CD4-positive, alpha-beta T cell (primary cell): ENCODE data around the gene GPSM1. TPM values are rescaled to one million over a fixed set of nuclear protein-coding genes. Genes with fewer than 3 reads are reported as not detected.

Experiments used
- ATAC-seq: fragments of 200-7000 bp; cut with Tn5 transposase; one replicate; pipeline ENCODE4 v1.10.0; 2022; ENCODE audit warnings: mild to moderate bottlenecking; ENCODE audit not compliant: poor library complexity
- CTCF ChIA-PET: fragments of 350-600 bp; sonication (Branson Sonifier 250); formaldehyde crosslinking; loops from one replicate; lab custom pipeline; 2021; ENCODE audit warnings: antibody characterized with exemption, inconsistent platforms; lab: Charles Lee
- POLR2A ChIA-PET: fragments of 350-600 bp; sonication (Branson Sonifier 250); formaldehyde crosslinking; loops from one replicate; lab custom pipeline; 2021; ENCODE audit warnings: antibody characterized with exemption, inconsistent platforms; lab: Charles Lee
- DNase-seq, 14 experiments: peaks; one replicate each; pipeline ENCODE4 v3.0.0-alpha.2; 2013 to 2020; ENCODE audit warnings: mixed read lengths in 2 of 14
- H3K27ac ChIP-seq, 2 donors: one replicate each; pipeline versions ENCODE4 v1.5.1 to v1.7.0; 2013; ENCODE audit warnings: low read length in 2 of 2, low read depth in 1 of 2, mild to moderate bottlenecking in 1 of 2
- H3K27me3 ChIP-seq, 2 experiments: 1 replicate in 1 of 2; 2 replicates in 1 of 2; pipeline versions ENCODE4 v1.6.1 to v1.7.0; 2013; ENCODE audit warnings: low read length in 2 of 2, control low read depth in 1 of 2, mild to moderate bottlenecking in 1 of 2, moderate library complexity in 1 of 2; ENCODE audit not compliant: insufficient read depth in 2 of 2, control insufficient read depth in 1 of 2
- H3K36me3 ChIP-seq: one replicate; pipeline ENCODE4 v1.6.1; 2013; ENCODE audit warnings: low read length, control low read depth; ENCODE audit not compliant: insufficient read depth
- H3K4me1 ChIP-seq: one replicate; pipeline ENCODE4 v1.6.1; 2013; ENCODE audit warnings: low read length, control low read depth; ENCODE audit not compliant: insufficient read depth
- H3K4me3 ChIP-seq: one replicate; pipeline ENCODE4 v1.5.1; 2013; ENCODE audit warnings: mild to moderate bottlenecking, low read length, moderate library complexity
- H3K9me3 ChIP-seq, 2 experiments: 1 replicate in 1 of 2; 2 replicates in 1 of 2; pipeline versions ENCODE4 v1.6.1 to v1.7.0; 2013; ENCODE audit warnings: low read length in 2 of 2, mild to moderate bottlenecking in 2 of 2, control low read depth in 1 of 2, moderate library complexity in 1 of 2; ENCODE audit not compliant: control insufficient read depth in 1 of 2, insufficient read depth in 1 of 2
- H3K27ac Mint-ChIP-seq: one replicate; pipeline ENCODE4 v1.8.0; 2020; ENCODE audit warnings: mixed read lengths
- H3K27me3 Mint-ChIP-seq: one replicate; pipeline ENCODE4 v1.8.0; 2021; ENCODE audit warnings: mixed read lengths
- H3K36me3 Mint-ChIP-seq: one replicate; pipeline ENCODE4 v1.8.0; 2021; ENCODE audit warnings: low read depth, mixed read lengths
- H3K4me1 Mint-ChIP-seq: one replicate; pipeline ENCODE4 v1.8.0; 2021; ENCODE audit warnings: low read depth, mixed read lengths
- H3K4me3 Mint-ChIP-seq: one replicate; pipeline ENCODE4 v1.8.0; 2020; ENCODE audit warnings: mild to moderate bottlenecking, mixed read lengths
- H3K9me3 Mint-ChIP-seq: one replicate; pipeline ENCODE4 v1.8.0; 2020; ENCODE audit warnings: mixed read lengths
- CTCF ChIP-seq: fragments of 200-600 bp; IDR thresholded peaks from one replicate; pipeline ENCODE4 v1.8.0; 2022; ENCODE audit warnings: antibody characterized with exemption, mild to moderate bottlenecking
- intact Hi-C, 2 experiments: fragments of 100-400 bp; cut with DNase I in 1 of 2; cut with micrococcal nuclease in 1 of 2; formaldehyde crosslinking; loops; one replicate each; pipeline versions ENCODE4 v1.15.1 to v1.9.0; 2023 to 2025; cut with DNase I, micrococcal nuclease
- total RNA-seq, 174 experiments: library from RNA in 2 of 174; stranded (reverse) in 2 of 174; gene quantifications; one replicate each; pipeline ENCODE4 v1.2.3 and lab custom pipeline; 2021 to 2026

The GPSM1 gene
- total RNA-seq, 2 experiments from 2014 or later: 7.7 to 8.6 TPM

- Histone ChIP-seq H3K9me3 (no peaks in the 10 kb centered on the region), H3K27me3 (peaks cover 4 to 7% of the 10 kb centered on the region in 2 experiments), H3K27ac (no peak overlapping the region), H3K4me3 (no peak overlapping the region), H3K4me1 (peaks cover 4% of the 10 kb centered on the region), H3K36me3 (no peaks in the 10 kb centered on the region)
- ChIA-PET CTCF (no interaction called here), POLR2A (no interaction called here)
- Mint-ChIP-seq H3K4me1 (no peaks in the 10 kb centered on the region), H3K36me3 (no peaks in the 10 kb centered on the region), H3K9me3 (no peaks in the 10 kb centered on the region), H3K4me3 (no peak overlapping the region), H3K27ac (no peak overlapping the region), H3K27me3 (no peaks in the 10 kb centered on the region)
- TF ChIP-seq CTCF: no peak
- DNase-seq: no peak
- no peak for ATAC-seq
- intact Hi-C loops: no loop called here
These were observed 42.7 kb downstream of the GPSM1 start for GRCh38 chr9:136370037-136370436.

- Histone ChIP-seq H3K4me1 (peaks cover 4% of the 10 kb centered on the region), H3K27ac (no peak overlapping the region), H3K27me3 (peaks cover 4 to 7% of the 10 kb centered on the region in 2 experiments), H3K4me3 (no peak overlapping the region), H3K36me3 (no peaks in the 10 kb centered on the region), H3K9me3 (no peaks in the 10 kb centered on the region)
- no peak overlapping the region for H3K4me3 Mint-ChIP-seq
- no peak for DNase-seq
- TF ChIP-seq CTCF: no peak
- H3K36me3 Mint-ChIP-seq: no peaks in the 10 kb centered on the region
- ChIA-PET POLR2A (no interaction called here), CTCF (no interaction called here)
- ATAC-seq: no peak
- H3K9me3 Mint-ChIP-seq: no peaks in the 10 kb centered on the region
- no peaks in the 10 kb centered on the region for H3K27me3 Mint-ChIP-seq
- H3K27ac Mint-ChIP-seq: no peak overlapping the region
- intact Hi-C loops: no loop called here
- no peaks in the 10 kb centered on the region for H3K4me1 Mint-ChIP-seq
These were observed 43.6 kb downstream of the GPSM1 start for GRCh38 chr9:136370687-136371532.

GRCh38 chr9:136371533-136371880 is 44.2 kb downstream of the GPSM1 start:
- Mint-ChIP-seq H3K27ac (no peak overlapping the region), H3K9me3 (no peaks in the 10 kb centered on the region), H3K27me3 (no peaks in the 10 kb centered on the region), H3K4me1 (no peaks in the 10 kb centered on the region), H3K36me3 (no peaks in the 10 kb centered on the region), H3K4me3 (no peak overlapping the region)
- Histone ChIP-seq H3K4me1 (peaks cover 4% of the 10 kb centered on the region), H3K9me3 (no peaks in the 10 kb centered on the region), H3K36me3 (no peaks in the 10 kb centered on the region), H3K27ac (no peak overlapping the region), H3K4me3 (no peak overlapping the region), H3K27me3 (peaks cover 4 to 7% of the 10 kb centered on the region in 2 experiments)
- ATAC-seq (no peak), DNase-seq (no peak)
- ChIA-PET CTCF (no interaction called here), POLR2A (no interaction called here)
- TF ChIP-seq CTCF: no peak
- intact Hi-C loops: no loop called here
